K562 (cell line): ENCODE measurements around the gene RASSF3. TPM values are rescaled to one million over a fixed set of nuclear protein-coding genes. Genes with fewer than 3 reads are reported as not detected.
A peak's percentile ranks its signal among the peaks of the same experiment; 100 is the strongest.

Experiments
- ARID1B ChIP-seq: fragments of 450-650 bp; IDR thresholded peaks from 2 replicates; pipeline ENCODE4 v1.6.1; 2016; ENCODE audit warnings: antibody characterized with exemption, mild to moderate bottlenecking, inconsistent platforms
- BACH1 ChIP-seq: fragments of 200-800 bp; sonication (Bioruptor generic); IDR thresholded peaks from 2 replicates; pipeline ENCODE4 v1.6.1; 2016; ENCODE audit warnings: missing genetic modification characterization, missing compliant biosample characterization
- CCAR2 ChIP-seq: fragments of 200-400 bp; formaldehyde crosslinking; IDR thresholded peaks from 2 replicates; pipeline ENCODE4 v1.6.1; 2017; ENCODE audit warnings: mild to moderate bottlenecking, low read depth, low read length
- ESRRB ChIP-seq: fragments of 250-450 bp; sonication (Bioruptor Pico); IDR thresholded peaks from 2 replicates; pipeline ENCODE4 v1.5.0; 2020; ENCODE audit warnings: mild to moderate bottlenecking, moderate library complexity, borderline replicate concordance
- ETS2 ChIP-seq: IDR thresholded peaks from 2 replicates; pipeline ENCODE4 v1.6.1; 2016; ENCODE audit warnings: borderline replicate concordance, missing genetic modification characterization, mild to moderate bottlenecking, moderate library complexity, missing compliant biosample characterization; ENCODE audit not compliant: poor library complexity, severe bottlenecking
- ETV1 ChIP-seq: fragments of 450-650 bp; conservative IDR thresholded peaks from 2 replicates; pipeline ENCODE4 v1.6.1; 2016; ENCODE audit warnings: missing genetic modification characterization, control low read depth, low read depth, missing compliant biosample characterization
- JUN ChIP-seq, 2 experiments: sonication (generic) in 1 of 2; formaldehyde crosslinking in 1 of 2; IDR thresholded peaks; 2 replicates each; pipeline versions ENCODE4 v1.6.1 to v1.8.0; 2012 to 2022; ENCODE audit warnings: borderline replicate concordance in 2 of 2, mild to moderate bottlenecking in 2 of 2, improper control_type of control experiment in 1 of 2, low read depth in 1 of 2, low read length in 1 of 2, missing genetic modification reagents in 1 of 2
- LCOR ChIP-seq: sonication (generic); formaldehyde crosslinking; IDR thresholded peaks from 2 replicates; pipeline ENCODE4 v1.8.0; 2022; ENCODE audit warnings: mild to moderate bottlenecking, missing genetic modification reagents
- MYBL2 ChIP-seq, 2 experiments: fragments of 450-650 bp in 1 of 2; sonication (generic) in 1 of 2; formaldehyde crosslinking in 1 of 2; IDR thresholded peaks; 2 replicates each; pipeline versions ENCODE4 v1.6.1 to v1.8.1; 2017 to 2022; ENCODE audit warnings: borderline replicate concordance in 1 of 2, inconsistent platforms in 1 of 2, low read depth in 1 of 2, mild to moderate bottlenecking in 1 of 2, missing genetic modification reagents in 1 of 2, moderate library complexity in 1 of 2
- SIX5 ChIP-seq, 2 experiments: IDR thresholded peaks; 2 replicates each; pipeline ENCODE4 v1.6.1; 2011; ENCODE audit warnings: low read length in 2 of 2, borderline replicate concordance in 1 of 2, low read depth in 1 of 2, mild to moderate bottlenecking in 1 of 2, moderate library complexity in 1 of 2; ENCODE audit not compliant: insufficient read depth in 1 of 2
- SMAD2 ChIP-seq: fragments of 150-350 bp; IDR thresholded peaks from 2 replicates; pipeline ENCODE4 v1.6.1; 2014; ENCODE audit warnings: low read depth, mild to moderate bottlenecking, low read length
- TRIM28 ChIP-seq: fragments of 450-650 bp; IDR thresholded peaks from 2 replicates; pipeline ENCODE4 v1.6.1; 2017
- polyA plus RNA-seq, 8 experiments: library from polyadenylated mRNA; depleted of rRNA in 4 of 8; stranded (reverse) in 5 of 8; unstranded in 3 of 8; fragments of >200 nt; fragmentation: Nextera tagmentation in 2 of 8; fragmentation: Illumina TruSeq in 1 of 8; extraction: Ambion mirVana in 2 of 8; extraction: Trizol in 1 of 8; gene quantifications; 2 replicates each; pipeline versions ENCODE4 v1.2.1 to v1.2.3, GENCODE V29; 2011 to 2014; ENCODE audit warnings: inconsistent platforms in 1 of 8, missing spikeins in 1 of 8
- total RNA-seq, 7 experiments: library from RNA; depleted of rRNA in 6 of 7; stranded (reverse); fragments of >200 nt in 6 of 7; fragmentation: Illumina TruSeq in 2 of 7; extraction: Trizol in 2 of 7; gene quantifications; 2 replicates each; pipeline versions ENCODE4 v1.2.1 to v1.2.3, GENCODE V29; 2011 to 2021; ENCODE audit warnings: low replicate concordance in 1 of 7
- TF ChIP-seq, protein P1 (sequence below): sonication (generic); formaldehyde crosslinking; IDR thresholded peaks from 2 replicates; pipeline ENCODE4 v1.8.0; 2023; ENCODE audit warnings: missing genetic modification reagents, mild to moderate bottlenecking, borderline replicate concordance
- TF ChIP-seq, protein P2 (sequence below): fragments of 450-650 bp; formaldehyde crosslinking; IDR thresholded peaks from 2 replicates; pipeline ENCODE4 v1.4.0; 2020; ENCODE audit warnings: mild to moderate bottlenecking
- TF ChIP-seq, protein P3 (sequence below): fragments of 450-650 bp; IDR thresholded peaks from 2 replicates; pipeline ENCODE4 v1.6.1; 2014; ENCODE audit warnings: low read depth, mild to moderate bottlenecking, moderate library complexity, borderline replicate concordance
- TF ChIP-seq, protein P4 (sequence below): fragments of 450-650 bp; formaldehyde crosslinking; IDR thresholded peaks from 2 replicates; pipeline ENCODE4 v1.4.0; 2022; ENCODE audit warnings: missing genetic modification characterization

The RASSF3 gene
- total and polyA plus RNA-seq, 9 of the 15 experiments (the other 6 are each of a cell fraction or from before 2014, with no cell fraction given): 3.7 to 39.2 (median 20.2) TPM

DNA sequence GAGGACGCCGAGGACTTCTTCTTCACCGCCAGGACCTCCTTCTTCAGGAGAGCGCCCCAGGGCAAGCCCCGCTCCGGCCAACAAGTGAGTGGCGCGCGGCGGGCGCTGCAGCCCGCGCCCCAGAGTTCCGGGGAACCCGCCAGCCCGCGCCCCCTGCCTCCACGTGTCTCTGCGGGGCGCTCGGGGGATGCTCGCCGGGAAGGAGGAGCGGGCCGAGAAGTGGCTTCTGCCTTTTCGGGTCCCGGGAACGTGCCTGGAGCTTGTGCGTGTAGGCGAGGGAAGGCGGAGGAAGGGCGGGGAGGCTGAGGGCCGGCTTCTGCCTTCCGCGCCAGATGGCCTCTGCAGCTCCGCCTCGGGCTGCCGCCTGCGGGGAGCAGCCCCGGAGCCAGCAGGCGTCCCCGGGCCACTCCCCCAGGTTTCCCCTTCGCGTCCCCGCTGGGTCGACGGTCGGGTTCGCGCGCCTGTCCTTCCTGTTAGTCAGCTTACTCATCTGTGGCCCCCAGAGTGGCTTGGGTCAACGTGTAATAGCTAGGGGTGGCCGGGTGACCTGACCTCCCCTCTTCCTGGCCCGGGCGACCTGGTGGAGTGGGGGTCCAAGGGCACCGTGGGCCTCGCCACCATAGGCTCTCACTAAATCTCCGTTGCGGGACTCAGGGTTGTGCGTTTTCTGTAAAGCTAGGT lies 505 bp downstream of the RASSF3 start (continued):
- TF ChIP-seq, protein P1, sequence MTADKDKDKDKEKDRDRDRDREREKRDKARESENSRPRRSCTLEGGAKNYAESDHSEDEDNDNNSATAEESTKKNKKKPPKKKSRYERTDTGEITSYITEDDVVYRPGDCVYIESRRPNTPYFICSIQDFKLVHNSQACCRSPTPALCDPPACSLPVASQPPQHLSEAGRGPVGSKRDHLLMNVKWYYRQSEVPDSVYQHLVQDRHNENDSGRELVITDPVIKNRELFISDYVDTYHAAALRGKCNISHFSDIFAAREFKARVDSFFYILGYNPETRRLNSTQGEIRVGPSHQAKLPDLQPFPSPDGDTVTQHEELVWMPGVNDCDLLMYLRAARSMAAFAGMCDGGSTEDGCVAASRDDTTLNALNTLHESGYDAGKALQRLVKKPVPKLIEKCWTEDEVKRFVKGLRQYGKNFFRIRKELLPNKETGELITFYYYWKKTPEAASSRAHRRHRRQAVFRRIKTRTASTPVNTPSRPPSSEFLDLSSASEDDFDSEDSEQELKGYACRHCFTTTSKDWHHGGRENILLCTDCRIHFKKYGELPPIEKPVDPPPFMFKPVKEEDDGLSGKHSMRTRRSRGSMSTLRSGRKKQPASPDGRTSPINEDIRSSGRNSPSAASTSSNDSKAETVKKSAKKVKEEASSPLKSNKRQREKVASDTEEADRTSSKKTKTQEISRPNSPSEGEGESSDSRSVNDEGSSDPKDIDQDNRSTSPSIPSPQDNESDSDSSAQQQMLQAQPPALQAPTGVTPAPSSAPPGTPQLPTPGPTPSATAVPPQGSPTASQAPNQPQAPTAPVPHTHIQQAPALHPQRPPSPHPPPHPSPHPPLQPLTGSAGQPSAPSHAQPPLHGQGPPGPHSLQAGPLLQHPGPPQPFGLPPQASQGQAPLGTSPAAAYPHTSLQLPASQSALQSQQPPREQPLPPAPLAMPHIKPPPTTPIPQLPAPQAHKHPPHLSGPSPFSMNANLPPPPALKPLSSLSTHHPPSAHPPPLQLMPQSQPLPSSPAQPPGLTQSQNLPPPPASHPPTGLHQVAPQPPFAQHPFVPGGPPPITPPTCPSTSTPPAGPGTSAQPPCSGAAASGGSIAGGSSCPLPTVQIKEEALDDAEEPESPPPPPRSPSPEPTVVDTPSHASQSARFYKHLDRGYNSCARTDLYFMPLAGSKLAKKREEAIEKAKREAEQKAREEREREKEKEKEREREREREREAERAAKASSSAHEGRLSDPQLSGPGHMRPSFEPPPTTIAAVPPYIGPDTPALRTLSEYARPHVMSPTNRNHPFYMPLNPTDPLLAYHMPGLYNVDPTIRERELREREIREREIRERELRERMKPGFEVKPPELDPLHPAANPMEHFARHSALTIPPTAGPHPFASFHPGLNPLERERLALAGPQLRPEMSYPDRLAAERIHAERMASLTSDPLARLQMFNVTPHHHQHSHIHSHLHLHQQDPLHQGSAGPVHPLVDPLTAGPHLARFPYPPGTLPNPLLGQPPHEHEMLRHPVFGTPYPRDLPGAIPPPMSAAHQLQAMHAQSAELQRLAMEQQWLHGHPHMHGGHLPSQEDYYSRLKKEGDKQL (CRISPR knock-in tag): no peak
- TF ChIP-seq ESRRB (no peak), MYBL2 (IDR thresholded peaks at IDR 0.05; ENCODE audit: low read depth) (no peak), MYBL2 (CRISPR knock-in tag; IDR thresholded peaks at IDR 0.05; ENCODE audit: borderline replicate concordance) (no peak), JUN (IDR thresholded peaks at IDR 0.05; ENCODE audit: borderline replicate concordance, low read depth, low read length) (peak; percentile 28; the same call in 1 of the 2 replicates), JUN (CRISPR knock-in tag; IDR thresholded peaks at IDR 0.05; ENCODE audit: borderline replicate concordance) (no peak), SIX5 (IDR thresholded peaks at IDR 0.05; ENCODE audit: borderline replicate concordance in 1 of 2, insufficient read depth in 1 of 2, low read depth in 1 of 2, low read length in 2 of 2) (no peak), BACH1 (tag) (no peak), TRIM28 (no peak), ETS2 (tag) (no peak), CCAR2 (no peak), SMAD2 (no peak), LCOR (CRISPR knock-in tag) (no peak), ETV1 (no peak), ARID1B (peak; percentile 38; the same call in 1 of the 2 replicates)
- TF ChIP-seq, protein P2, sequence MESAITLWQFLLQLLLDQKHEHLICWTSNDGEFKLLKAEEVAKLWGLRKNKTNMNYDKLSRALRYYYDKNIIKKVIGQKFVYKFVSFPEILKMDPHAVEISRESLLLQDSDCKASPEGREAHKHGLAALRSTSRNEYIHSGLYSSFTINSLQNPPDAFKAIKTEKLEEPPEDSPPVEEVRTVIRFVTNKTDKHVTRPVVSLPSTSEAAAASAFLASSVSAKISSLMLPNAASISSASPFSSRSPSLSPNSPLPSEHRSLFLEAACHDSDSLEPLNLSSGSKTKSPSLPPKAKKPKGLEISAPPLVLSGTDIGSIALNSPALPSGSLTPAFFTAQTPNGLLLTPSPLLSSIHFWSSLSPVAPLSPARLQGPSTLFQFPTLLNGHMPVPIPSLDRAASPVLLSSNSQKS (CRISPR knock-in tag): no peak
- TF ChIP-seq, protein P3, sequence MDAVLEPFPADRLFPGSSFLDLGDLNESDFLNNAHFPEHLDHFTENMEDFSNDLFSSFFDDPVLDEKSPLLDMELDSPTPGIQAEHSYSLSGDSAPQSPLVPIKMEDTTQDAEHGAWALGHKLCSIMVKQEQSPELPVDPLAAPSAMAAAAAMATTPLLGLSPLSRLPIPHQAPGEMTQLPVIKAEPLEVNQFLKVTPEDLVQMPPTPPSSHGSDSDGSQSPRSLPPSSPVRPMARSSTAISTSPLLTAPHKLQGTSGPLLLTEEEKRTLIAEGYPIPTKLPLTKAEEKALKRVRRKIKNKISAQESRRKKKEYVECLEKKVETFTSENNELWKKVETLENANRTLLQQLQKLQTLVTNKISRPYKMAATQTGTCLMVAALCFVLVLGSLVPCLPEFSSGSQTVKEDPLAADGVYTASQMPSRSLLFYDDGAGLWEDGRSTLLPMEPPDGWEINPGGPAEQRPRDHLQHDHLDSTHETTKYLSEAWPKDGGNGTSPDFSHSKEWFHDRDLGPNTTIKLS: peak; percentile 41; the same call in 1 of the 2 replicates
- TF ChIP-seq, protein P4, sequence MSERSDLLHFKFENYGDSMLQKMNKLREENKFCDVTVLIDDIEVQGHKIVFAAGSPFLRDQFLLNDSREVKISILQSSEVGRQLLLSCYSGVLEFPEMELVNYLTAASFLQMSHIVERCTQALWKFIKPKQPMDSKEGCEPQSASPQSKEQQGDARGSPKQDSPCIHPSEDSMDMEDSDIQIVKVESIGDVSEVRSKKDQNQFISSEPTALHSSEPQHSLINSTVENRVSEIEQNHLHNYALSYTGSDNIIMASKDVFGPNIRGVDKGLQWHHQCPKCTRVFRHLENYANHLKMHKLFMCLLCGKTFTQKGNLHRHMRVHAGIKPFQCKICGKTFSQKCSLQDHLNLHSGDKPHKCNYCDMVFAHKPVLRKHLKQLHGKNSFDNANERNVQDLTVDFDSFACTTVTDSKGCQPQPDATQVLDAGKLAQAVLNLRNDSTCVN (CRISPR knock-in tag): no peak
